Superior temporal gyrus (tissue), 1 donor: Measurements from ENCODE around the gene HSPH1.

Experiments used
- DNase-seq: peaks from one replicate; pipeline ENCODE4 v3.0.0-alpha.2; 2016; ENCODE audit errors: extremely low spot score

Gene HSPH1

DNA sequence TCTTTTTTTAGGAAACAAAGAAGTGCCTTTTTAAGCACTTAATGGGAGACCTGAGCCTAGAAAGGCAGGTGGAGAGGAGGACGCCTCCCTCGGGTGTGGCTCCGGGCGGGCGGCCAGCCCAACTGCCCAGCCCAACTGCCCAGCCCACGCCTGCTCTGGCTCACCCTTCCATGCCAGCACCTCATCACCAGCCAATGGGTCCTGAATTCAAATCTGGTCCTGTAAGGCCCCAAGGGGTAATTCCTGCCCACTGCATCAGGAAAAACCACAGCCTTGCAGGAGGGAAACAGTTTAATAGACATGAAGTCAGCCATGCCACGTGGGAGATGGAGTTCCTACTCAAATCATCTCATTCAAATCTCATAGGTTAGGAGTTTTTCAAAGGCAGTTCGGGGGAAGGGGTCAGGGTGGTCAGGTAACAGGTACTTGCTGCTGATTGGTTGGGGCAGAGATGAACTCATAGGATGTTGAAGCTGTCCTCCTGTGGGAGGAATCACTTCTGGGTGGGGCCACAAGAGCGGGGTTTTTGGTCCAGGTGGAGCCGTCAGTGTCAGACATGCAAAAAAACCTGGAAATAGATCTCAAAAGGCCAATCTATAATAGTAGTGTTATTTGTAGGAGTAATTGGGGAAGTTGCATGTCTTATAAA, 64.9 kb downstream of the HSPH1 start:
- DNase-seq, result no peak

DNA sequence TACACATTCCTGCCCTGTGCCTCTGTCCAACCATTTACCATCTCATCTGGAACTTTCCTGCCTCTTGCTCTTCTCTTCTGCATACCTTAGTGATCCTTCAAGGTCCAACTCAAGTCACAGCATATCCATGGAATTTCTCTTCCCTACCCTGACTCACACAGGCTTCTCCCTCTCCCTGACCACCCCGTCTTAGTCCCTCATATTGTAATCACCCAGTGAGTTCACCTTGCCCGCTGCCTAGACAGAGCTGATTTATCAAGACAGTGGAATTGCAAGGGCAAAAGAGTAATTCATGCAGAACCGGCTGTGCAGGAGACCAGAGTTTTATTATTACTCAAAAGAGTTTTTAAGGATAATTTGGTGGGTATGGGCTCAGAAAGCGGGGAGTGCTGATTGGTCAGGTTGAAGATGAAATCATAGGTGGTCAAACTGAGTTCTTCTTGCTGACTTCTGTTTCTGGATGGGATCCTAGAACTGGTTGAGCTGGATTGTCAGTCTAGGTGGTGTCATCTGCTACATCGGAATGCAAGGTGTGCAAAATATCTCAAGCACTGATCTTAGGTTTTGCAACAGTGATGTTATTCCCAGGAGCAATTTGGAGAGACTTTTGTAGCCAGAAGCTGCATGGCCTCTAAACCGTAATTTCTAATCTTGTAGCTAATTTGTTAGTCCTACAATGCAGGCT, 67.2 kb downstream of the HSPH1 start:
- DNase-seq, result no peak

GRCh38 chr13:31093145-31093885, 68.4 kb downstream of the HSPH1 start:
- DNase-seq, result no peak

GRCh38 chr13:31092646-31093045, 69.1 kb downstream of the HSPH1 start:
- no peak for DNase-seq

GRCh38 chr13:31090961-31091624, 70.6 kb downstream of the HSPH1 start:
- DNase-seq, result no peak

DNA sequence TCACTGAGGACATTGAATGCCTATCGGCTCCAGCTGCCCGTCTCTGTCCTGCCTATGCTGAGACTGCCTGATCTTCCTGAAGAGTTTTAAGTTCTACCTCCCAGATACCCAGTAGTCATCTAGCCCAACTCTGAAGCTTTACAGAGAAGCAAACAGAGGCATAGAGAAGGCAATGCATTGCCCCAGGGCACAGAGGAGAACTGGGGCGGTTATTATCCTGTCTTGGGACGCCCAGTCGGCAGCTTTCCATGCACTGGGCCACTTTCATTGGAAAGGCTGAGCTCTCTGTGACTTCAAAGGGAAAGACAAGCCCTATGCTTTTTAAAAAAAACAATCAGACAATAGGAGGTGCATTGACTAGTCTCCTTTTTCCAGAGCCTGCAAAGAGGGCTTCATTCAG, 71.6 kb downstream of the HSPH1 start:
- no peak for DNase-seq

DNA sequence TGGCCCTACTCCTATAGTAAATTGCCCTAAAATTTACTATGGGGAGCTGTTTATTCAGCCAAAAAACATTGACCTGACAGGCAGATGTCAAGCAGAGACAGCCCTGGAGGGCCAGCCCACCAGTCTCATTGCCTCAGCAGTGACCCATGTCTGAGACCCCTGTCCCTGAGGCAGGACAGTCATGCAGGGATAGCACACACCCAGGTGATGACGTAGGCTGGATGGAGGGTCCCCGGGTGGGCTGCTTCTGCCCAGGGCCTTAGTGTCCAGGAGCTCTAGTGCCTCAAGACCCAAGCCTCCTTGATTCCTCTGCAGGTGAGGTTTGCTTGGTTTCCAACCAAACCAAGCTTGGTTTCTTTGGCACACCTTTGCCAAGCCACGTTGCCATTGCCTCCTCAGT, 72.1 kb downstream of the HSPH1 start:
- no peak for DNase-seq

DNA sequence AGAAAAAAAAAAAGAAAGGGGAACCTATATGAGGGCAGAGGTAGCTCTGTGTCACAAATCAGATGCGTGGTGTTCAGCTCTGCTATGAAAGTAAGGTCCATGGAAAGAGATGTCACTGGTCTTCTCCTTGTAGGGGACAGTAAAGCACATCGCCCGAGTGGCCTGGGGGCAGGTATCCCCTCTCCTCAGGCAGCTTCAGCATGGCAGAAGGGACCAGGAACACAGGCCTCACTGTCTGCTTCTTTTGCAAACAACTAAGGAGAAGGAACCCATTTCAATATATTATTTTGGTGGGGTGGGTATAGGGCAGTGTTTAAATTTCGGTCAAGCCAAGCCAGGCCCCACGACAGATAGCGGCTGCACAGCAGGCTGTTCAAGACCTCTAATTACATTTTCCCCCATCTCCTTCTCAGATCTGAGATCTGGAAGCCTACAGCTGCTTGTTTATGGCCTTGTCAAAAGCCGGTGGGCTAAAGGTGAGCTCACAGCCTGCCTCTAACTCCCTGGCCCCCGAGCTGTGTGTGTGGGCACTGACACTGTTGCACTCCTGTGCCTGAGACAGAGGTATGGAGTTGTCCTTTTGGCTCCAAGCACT, 72.8 kb downstream of the HSPH1 start:
- no peak for DNase-seq
